ENCODE measurements around the gene ATOSB.

GRCh38 chr9:35112257-35113020 is 3.2 kb downstream of the ATOSB start:
- TF ChIP-seq CTCF (IDR thresholded peaks at IDR 0.05) (no peak), POLR2A (IDR thresholded peaks at IDR 0.05) (no peak), POLR2AphosphoS5 (IDR thresholded peaks at IDR 0.05) (no peak), EP300 (IDR thresholded peaks at IDR 0.05) (no peak)
